HCT116 (cell line): ENCODE data around the gene SMPDL3A. TPM values are rescaled to one million over a fixed set of nuclear protein-coding genes. Genes with fewer than 3 reads are reported as not detected.
A peak's percentile ranks its signal among the peaks of the same experiment; 100 is the strongest.

Experiments used
- ATAC-seq: fragments of 200-7000 bp; cut with Tn5 transposase; 2 replicates; pipeline ENCODE4 v1.9.1; 2020; ENCODE audit warnings: mild to moderate bottlenecking, moderate library complexity
- BruUV-seq: library from RNA; stranded (reverse); fragments of 400-500 nt; replicated peaks from 2 replicates; lab custom pipeline; 2021; lab: Mats Ljungman, UMichigan
- CTCF ChIA-PET: fragments of 300-600 bp; sonication (Branson Sonifier 250); formaldehyde crosslinking; loops from one replicate; lab custom pipeline; 2021; ENCODE audit warnings: antibody characterized with exemption; lab: Charles Lee
- POLR2A ChIA-PET: fragments of 300-600, 350-600 bp; sonication (Branson Sonifier 250); formaldehyde crosslinking; loops from one replicate; lab custom pipeline; 2021; ENCODE audit warnings: antibody characterized with exemption; lab: Charles Lee
- RAD21 ChIA-PET, 2 experiments: fragments of 300-600 bp; sonication (Branson Sonifier 250); formaldehyde crosslinking; loops; one replicate each; lab custom pipeline; 2023; ENCODE audit warnings: low total read pairs in 2 of 2; ENCODE audit not compliant: uncharacterized antibody in 2 of 2, unreplicated experiment in 2 of 2, low non-redundant PET in 1 of 2; lab: Charles Lee
- DNase-seq: peaks from one replicate; pipeline ENCODE4 v3.0.0-alpha.2; 2010; ENCODE audit warnings: low read depth, low spot score
- H2AFZ ChIP-seq: fragments of 200-600 bp; shearing (Covaris generic), sonication (generic); 2 replicates; pipeline ENCODE4 v1.6.1; 2017; ENCODE audit warnings: low read depth, mixed run types, mixed read lengths, antibody characterized with exemption, low read length; ENCODE audit not compliant: poor library complexity, severe bottlenecking
- H3K27ac ChIP-seq: 2 replicates; pipeline ENCODE4 v1.5.1; 2012; ENCODE audit warnings: low read depth, low read length
- H3K27me3 ChIP-seq: fragments of 200-600 bp; sonication (generic); 2 replicates; pipeline ENCODE4 v1.6.1; 2016; ENCODE audit warnings: mixed run types, low read length, mixed read lengths; ENCODE audit not compliant: insufficient read depth
- H3K36me3 ChIP-seq, 2 experiments: fragments of 200-500 bp in 1 of 2; fragments of 200-600 bp in 1 of 2; sonication (Bioruptor generic) in 1 of 2; sonication (generic) in 1 of 2; 2 replicates each; pipeline versions ENCODE4 v1.5.1 to v1.6.1; 2014 to 2016; ENCODE audit warnings: low read length in 2 of 2, inconsistent platforms in 1 of 2, mixed read lengths in 1 of 2, mixed run types in 1 of 2; ENCODE audit not compliant: insufficient read depth in 2 of 2, control insufficient read depth in 1 of 2
- H3K4me1 ChIP-seq, 2 experiments: fragments of 200-600 bp in 1 of 2; sonication (generic) in 1 of 2; 2 replicates each; pipeline versions ENCODE4 v1.5.1 to v1.6.1; 2012 to 2017; ENCODE audit warnings: low read length in 2 of 2, inconsistent platforms in 1 of 2, mild to moderate bottlenecking in 1 of 2, mixed read lengths in 1 of 2, mixed run types in 1 of 2, moderate library complexity in 1 of 2; ENCODE audit not compliant: insufficient read depth in 2 of 2, control insufficient read depth in 1 of 2
- H3K4me2 ChIP-seq: fragments of 200-600 bp; sonication (generic); 2 replicates; pipeline ENCODE4 v1.6.1; 2017; ENCODE audit warnings: mixed run types, low read length, mixed read lengths
- H3K4me3 ChIP-seq, 2 experiments: fragments of 200-600 bp in 1 of 2; sonication (generic) in 1 of 2; replicated peaks in 1 of 2; 2 replicates each; pipeline ENCODE4 v1.5.1; 2011 to 2016; ENCODE audit warnings: low read length in 2 of 2, control low read depth in 1 of 2, low read depth in 1 of 2, mild to moderate bottlenecking in 1 of 2, mixed read lengths in 1 of 2, mixed run types in 1 of 2
- H3K79me2 ChIP-seq: fragments of 200-600 bp; sonication (generic); 2 replicates; pipeline ENCODE4 v1.6.1; 2017; ENCODE audit warnings: mild to moderate bottlenecking, mixed run types, low read length, moderate library complexity, mixed read lengths; ENCODE audit not compliant: insufficient read depth
- H3K9ac ChIP-seq: fragments of 200-600 bp; sonication (generic); 2 replicates; pipeline ENCODE4 v1.6.1; 2016; ENCODE audit warnings: low read length, mixed read lengths
- H3K9me2 ChIP-seq: fragments of 200-600 bp; sonication (generic), shearing (Covaris generic); 2 replicates; pipeline ENCODE4 v1.6.1; 2017; ENCODE audit warnings: mixed run types, mild to moderate bottlenecking, moderate library complexity; ENCODE audit not compliant: insufficient read depth
- H3K9me3 ChIP-seq, 2 experiments: fragments of 200-500 bp in 1 of 2; fragments of 200-600 bp in 1 of 2; sonication (Bioruptor generic) in 1 of 2; sonication (generic) in 1 of 2; 2 replicates each; pipeline ENCODE4 v1.6.1; 2014 to 2017; ENCODE audit warnings: low read length in 2 of 2, mixed read lengths in 2 of 2, inconsistent platforms in 1 of 2, low read depth in 1 of 2, mild to moderate bottlenecking in 1 of 2, mixed run types in 1 of 2, moderate library complexity in 1 of 2; ENCODE audit not compliant: control insufficient read depth in 1 of 2, insufficient read depth in 1 of 2
- H4K20me1 ChIP-seq: fragments of 200-600 bp; sonication (generic), shearing (Covaris generic); 2 replicates; pipeline ENCODE4 v1.6.1; 2017; ENCODE audit warnings: mixed run types, mild to moderate bottlenecking, moderate library complexity; ENCODE audit not compliant: insufficient read depth
- CBX3 ChIP-seq: IDR thresholded peaks from 2 replicates; pipeline ENCODE4 v1.6.1; 2012; ENCODE audit warnings: low read depth
- CEBPB ChIP-seq: IDR thresholded peaks from 2 replicates; pipeline ENCODE4 v1.6.1; 2012; ENCODE audit warnings: low read depth
- ELF1 ChIP-seq: IDR thresholded peaks from 2 replicates; pipeline ENCODE4 v1.6.1; 2012; ENCODE audit warnings: low read depth, borderline replicate concordance
- EZH2 ChIP-seq: fragments of 200-600 bp; sonication (generic); IDR thresholded peaks from 2 replicates; pipeline ENCODE4 v1.6.1; 2017; ENCODE audit warnings: antibody characterized with exemption, mixed run types
- EZH2phosphoT487 ChIP-seq: fragments of 200-600 bp; IDR thresholded peaks from 2 replicates; pipeline ENCODE4 v1.6.1; 2018; ENCODE audit warnings: antibody characterized with exemption, borderline replicate concordance
- FOSL1 ChIP-seq: IDR thresholded peaks from 2 replicates; pipeline ENCODE4 v1.6.1; 2012; ENCODE audit warnings: low read depth
- JUND ChIP-seq: IDR thresholded peaks from 2 replicates; pipeline ENCODE4 v1.6.1; 2012
- POLR2A ChIP-seq: IDR thresholded peaks from 2 replicates; pipeline ENCODE4 v1.7.0; 2011; ENCODE audit warnings: borderline replicate concordance; ENCODE audit not compliant: insufficient read depth, insufficient read length; ENCODE audit errors: extremely low read depth
- POLR2AphosphoS5 ChIP-seq: IDR thresholded peaks from 2 replicates; pipeline ENCODE4 v1.6.1; 2011; ENCODE audit warnings: mild to moderate bottlenecking, low read depth, low read length, moderate library complexity
- RAD21 ChIP-seq: IDR thresholded peaks from 2 replicates; pipeline ENCODE4 v1.6.1; 2012; ENCODE audit warnings: low read depth, mild to moderate bottlenecking
- SP1 ChIP-seq: IDR thresholded peaks from 2 replicates; pipeline ENCODE4 v1.6.1; 2012; ENCODE audit warnings: low read depth
- SRF ChIP-seq: IDR thresholded peaks from 2 replicates; pipeline ENCODE4 v1.6.1; 2012; ENCODE audit warnings: low read depth
- TCF7L2 ChIP-seq: IDR thresholded peaks from 2 replicates; pipeline ENCODE4 v1.7.0; 2011; ENCODE audit warnings: borderline replicate concordance, inconsistent platforms; ENCODE audit not compliant: insufficient read depth, insufficient read length; ENCODE audit errors: extremely low read depth
- YY1 ChIP-seq: IDR thresholded peaks from 2 replicates; pipeline ENCODE4 v1.6.1; 2011; ENCODE audit warnings: low read length, low read depth, moderate library complexity, mild to moderate bottlenecking; ENCODE audit not compliant: insufficient replicate concordance; ENCODE audit errors: extremely low read depth
- ZNF274 ChIP-seq: fragments of 200-500 bp; sonication (Bioruptor generic); IDR thresholded peaks from 2 replicates; pipeline ENCODE4 v1.6.1; 2014; ENCODE audit warnings: mild to moderate bottlenecking, low read depth, low read length, inconsistent platforms
- intact Hi-C: fragments of 100-400 bp; cut with micrococcal nuclease; formaldehyde crosslinking; loops from 2 replicates; pipeline ENCODE4 v1.10.0; 2022
- total RNA-seq: library from RNA; stranded (reverse); gene quantifications from one replicate; pipeline ENCODE4 v1.2.1, GENCODE V29; 2021; ENCODE audit not compliant: unreplicated experiment
- TF ChIP-seq, protein P1 (sequence below): IDR thresholded peaks from 2 replicates; pipeline ENCODE4 v1.6.1; 2012; ENCODE audit warnings: low read depth
- TF ChIP-seq, protein P2 (sequence below): IDR thresholded peaks from 2 replicates; pipeline ENCODE4 v1.6.1; 2012
- TF ChIP-seq, protein P3 (sequence below): IDR thresholded peaks from 2 replicates; pipeline ENCODE4 v1.6.1; 2011; ENCODE audit warnings: mild to moderate bottlenecking, low read length, moderate library complexity; ENCODE audit not compliant: insufficient replicate concordance; ENCODE audit errors: extremely low read depth
- TF ChIP-seq, protein P4 (sequence below), 3 experiments: fragments of 200-600 bp in 1 of 3; sonication (generic) in 1 of 3; IDR thresholded peaks in 2 of 3; conservative IDR thresholded peaks in 1 of 3; 2 replicates each; pipeline ENCODE4 v1.5.1; 2012 to 2017; ENCODE audit warnings: low read depth in 2 of 3, low read length in 2 of 3, antibody characterized with exemption in 1 of 3, borderline replicate concordance in 1 of 3, control low read depth in 1 of 3, mild to moderate bottlenecking in 1 of 3, mixed read lengths in 1 of 3, mixed run types in 1 of 3, moderate library complexity in 1 of 3; ENCODE audit not compliant: insufficient read depth in 1 of 3

Gene SMPDL3A
- total RNA-seq, 1 experiment from 2014 or later: 2.4 TPM

DNA sequence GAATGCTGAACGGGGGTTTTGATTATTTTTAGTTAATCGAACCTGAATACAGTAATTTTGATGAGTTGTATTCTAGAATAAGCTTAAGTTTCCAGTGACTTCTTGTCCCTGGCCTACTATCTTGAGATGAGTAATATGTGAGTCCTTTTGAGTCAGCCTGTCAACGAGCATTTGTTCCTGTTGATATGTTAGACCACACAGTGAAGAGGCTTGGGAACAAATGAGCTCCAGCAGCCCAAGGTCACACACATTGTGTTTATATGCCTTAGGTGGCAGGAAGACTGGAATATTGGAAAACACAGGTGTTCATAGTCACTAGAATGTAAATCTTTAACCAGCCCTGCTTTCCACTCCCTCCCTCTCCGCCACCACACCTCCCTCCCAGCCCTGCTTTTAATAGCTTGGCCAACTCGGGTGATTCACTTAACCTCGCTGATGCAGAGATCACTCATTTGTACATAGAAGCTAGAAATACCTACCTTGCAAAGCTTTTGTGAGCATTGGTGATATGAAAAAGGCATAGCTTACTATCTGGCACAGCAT is 9.1 kb downstream of the SMPDL3A start:
- peaks cover 3 to 34% of the 10 kb centered on the region in 2 experiments for H3K4me1 ChIP-seq
- no peaks in the 10 kb centered on the region for H3K36me3 ChIP-seq
- H3K79me2 ChIP-seq: no peaks in the 10 kb centered on the region
- ChIA-PET RAD21 (interaction anchor here in 1 of 2 experiments (0.6 kb wide), 1 partner anchor 41 kb away, joined by 3 read pairs; no protein-coding TSS in a partner anchor), CTCF (interaction anchor here (0.8 to 1.4 kb wide), 4 partner anchors 8 to 188 kb away, joined by 3 to 10 read pairs (median 4); partner anchors contain the start of gene PKIB), POLR2A (interaction anchor here (1.1 to 1.8 kb wide), 2 partner anchors 9 to 20 kb away, joined by 3 to 18 read pairs; partner anchors contain the start of gene SMPDL3A)
- H2AFZ ChIP-seq: peak overlapping the region; percentile 75
- H3K27ac ChIP-seq: peak overlapping the region; percentile 1; the same call in 1 of the 2 replicates
- H3K9me2 ChIP-seq: no peaks in the 10 kb centered on the region
- BruUV-seq: no TSS peak
- H3K27me3 ChIP-seq: no peaks in the 10 kb centered on the region
- H4K20me1 ChIP-seq: no peaks in the 10 kb centered on the region
- DNase-seq (peak; percentile 83), ATAC-seq (peak; percentile 91)
- H3K4me3 ChIP-seq: peak overlapping the region in 1 of 2 experiments; percentile 26; a peak in 2 of 4 replicates
- H3K4me2 ChIP-seq: peak overlapping the region; percentile 65
- intact Hi-C loops: no loop called here
- no peak overlapping the region for H3K9ac ChIP-seq
- no peaks in the 10 kb centered on the region for H3K9me3 ChIP-seq
- TF ChIP-seq SRF (peak; percentile 74), YY1 (no peak), ELF1 (no peak), ZNF274 (no peak), EZH2 (no peak), TCF7L2 (no peak), CBX3 (peak; percentile 60; the same call in 1 of the 2 replicates), JUND (peak; percentile 78), EZH2phosphoT487 (no peak), RAD21 (0 out of 2 replicates have a peak, but pooled peaks have one; percentile 6), FOSL1 (peak; percentile 95), SP1 (peak; percentile 74), CEBPB (peak; percentile 55; the same call in 1 of the 2 replicates), POLR2AphosphoS5 (no peak), POLR2A (no peak)
- TF ChIP-seq, protein P1, sequence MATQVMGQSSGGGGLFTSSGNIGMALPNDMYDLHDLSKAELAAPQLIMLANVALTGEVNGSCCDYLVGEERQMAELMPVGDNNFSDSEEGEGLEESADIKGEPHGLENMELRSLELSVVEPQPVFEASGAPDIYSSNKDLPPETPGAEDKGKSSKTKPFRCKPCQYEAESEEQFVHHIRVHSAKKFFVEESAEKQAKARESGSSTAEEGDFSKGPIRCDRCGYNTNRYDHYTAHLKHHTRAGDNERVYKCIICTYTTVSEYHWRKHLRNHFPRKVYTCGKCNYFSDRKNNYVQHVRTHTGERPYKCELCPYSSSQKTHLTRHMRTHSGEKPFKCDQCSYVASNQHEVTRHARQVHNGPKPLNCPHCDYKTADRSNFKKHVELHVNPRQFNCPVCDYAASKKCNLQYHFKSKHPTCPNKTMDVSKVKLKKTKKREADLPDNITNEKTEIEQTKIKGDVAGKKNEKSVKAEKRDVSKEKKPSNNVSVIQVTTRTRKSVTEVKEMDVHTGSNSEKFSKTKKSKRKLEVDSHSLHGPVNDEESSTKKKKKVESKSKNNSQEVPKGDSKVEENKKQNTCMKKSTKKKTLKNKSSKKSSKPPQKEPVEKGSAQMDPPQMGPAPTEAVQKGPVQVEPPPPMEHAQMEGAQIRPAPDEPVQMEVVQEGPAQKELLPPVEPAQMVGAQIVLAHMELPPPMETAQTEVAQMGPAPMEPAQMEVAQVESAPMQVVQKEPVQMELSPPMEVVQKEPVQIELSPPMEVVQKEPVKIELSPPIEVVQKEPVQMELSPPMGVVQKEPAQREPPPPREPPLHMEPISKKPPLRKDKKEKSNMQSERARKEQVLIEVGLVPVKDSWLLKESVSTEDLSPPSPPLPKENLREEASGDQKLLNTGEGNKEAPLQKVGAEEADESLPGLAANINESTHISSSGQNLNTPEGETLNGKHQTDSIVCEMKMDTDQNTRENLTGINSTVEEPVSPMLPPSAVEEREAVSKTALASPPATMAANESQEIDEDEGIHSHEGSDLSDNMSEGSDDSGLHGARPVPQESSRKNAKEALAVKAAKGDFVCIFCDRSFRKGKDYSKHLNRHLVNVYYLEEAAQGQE: no peak
- TF ChIP-seq, protein P2, sequence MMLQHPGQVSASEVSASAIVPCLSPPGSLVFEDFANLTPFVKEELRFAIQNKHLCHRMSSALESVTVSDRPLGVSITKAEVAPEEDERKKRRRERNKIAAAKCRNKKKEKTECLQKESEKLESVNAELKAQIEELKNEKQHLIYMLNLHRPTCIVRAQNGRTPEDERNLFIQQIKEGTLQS: no peak
- TF ChIP-seq, protein P3, sequence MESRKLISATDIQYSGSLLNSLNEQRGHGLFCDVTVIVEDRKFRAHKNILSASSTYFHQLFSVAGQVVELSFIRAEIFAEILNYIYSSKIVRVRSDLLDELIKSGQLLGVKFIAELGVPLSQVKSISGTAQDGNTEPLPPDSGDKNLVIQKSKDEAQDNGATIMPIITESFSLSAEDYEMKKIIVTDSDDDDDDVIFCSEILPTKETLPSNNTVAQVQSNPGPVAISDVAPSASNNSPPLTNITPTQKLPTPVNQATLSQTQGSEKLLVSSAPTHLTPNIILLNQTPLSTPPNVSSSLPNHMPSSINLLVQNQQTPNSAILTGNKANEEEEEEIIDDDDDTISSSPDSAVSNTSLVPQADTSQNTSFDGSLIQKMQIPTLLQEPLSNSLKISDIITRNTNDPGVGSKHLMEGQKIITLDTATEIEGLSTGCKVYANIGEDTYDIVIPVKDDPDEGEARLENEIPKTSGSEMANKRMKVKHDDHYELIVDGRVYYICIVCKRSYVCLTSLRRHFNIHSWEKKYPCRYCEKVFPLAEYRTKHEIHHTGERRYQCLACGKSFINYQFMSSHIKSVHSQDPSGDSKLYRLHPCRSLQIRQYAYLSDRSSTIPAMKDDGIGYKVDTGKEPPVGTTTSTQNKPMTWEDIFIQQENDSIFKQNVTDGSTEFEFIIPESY: no peak
- TF ChIP-seq, protein P4, sequence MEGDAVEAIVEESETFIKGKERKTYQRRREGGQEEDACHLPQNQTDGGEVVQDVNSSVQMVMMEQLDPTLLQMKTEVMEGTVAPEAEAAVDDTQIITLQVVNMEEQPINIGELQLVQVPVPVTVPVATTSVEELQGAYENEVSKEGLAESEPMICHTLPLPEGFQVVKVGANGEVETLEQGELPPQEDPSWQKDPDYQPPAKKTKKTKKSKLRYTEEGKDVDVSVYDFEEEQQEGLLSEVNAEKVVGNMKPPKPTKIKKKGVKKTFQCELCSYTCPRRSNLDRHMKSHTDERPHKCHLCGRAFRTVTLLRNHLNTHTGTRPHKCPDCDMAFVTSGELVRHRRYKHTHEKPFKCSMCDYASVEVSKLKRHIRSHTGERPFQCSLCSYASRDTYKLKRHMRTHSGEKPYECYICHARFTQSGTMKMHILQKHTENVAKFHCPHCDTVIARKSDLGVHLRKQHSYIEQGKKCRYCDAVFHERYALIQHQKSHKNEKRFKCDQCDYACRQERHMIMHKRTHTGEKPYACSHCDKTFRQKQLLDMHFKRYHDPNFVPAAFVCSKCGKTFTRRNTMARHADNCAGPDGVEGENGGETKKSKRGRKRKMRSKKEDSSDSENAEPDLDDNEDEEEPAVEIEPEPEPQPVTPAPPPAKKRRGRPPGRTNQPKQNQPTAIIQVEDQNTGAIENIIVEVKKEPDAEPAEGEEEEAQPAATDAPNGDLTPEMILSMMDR (IDR thresholded peaks at IDR 0.05 in 2 of 3, conservative IDR thresholded peaks at IDR 0.05 in 1 of 3; ENCODE audit: borderline replicate concordance in 1 of 3, insufficient read depth in 1 of 3, low read depth in 2 of 3, low read length in 2 of 3): no peak
